Smooth muscle cell (in vitro differentiated cells): ENCODE results near the gene TMEM147. TPM values are rescaled to one million over a fixed set of nuclear protein-coding genes. Genes with fewer than 3 reads are reported as not detected.

ENCODE experiments used
- DNase-seq: peaks from one replicate; lab custom pipeline; 2025; ENCODE audit not compliant: unreplicated experiment; lab: John Stamatoyannopoulos, UW
- H2AFZ ChIP-seq: fragments of 200-600 bp; sonication (generic); 2 replicates; pipeline ENCODE4 v1.6.0; 2016; ENCODE audit warnings: antibody characterized with exemption, low read depth, mild to moderate bottlenecking
- H3F3A ChIP-seq: fragments of 200-600 bp; sonication (generic); 2 replicates; pipeline ENCODE4 v1.6.0; 2017; ENCODE audit warnings: antibody characterized with exemption, low read depth
- H3K27ac ChIP-seq: fragments of 200-600 bp; sonication (generic); 2 replicates; pipeline ENCODE4 v1.5.1; 2016; ENCODE audit warnings: low read depth, mild to moderate bottlenecking
- H3K27me3 ChIP-seq: fragments of 200-600 bp; sonication (generic); 2 replicates; pipeline ENCODE4 v1.6.1; 2016; ENCODE audit warnings: low read depth, mild to moderate bottlenecking
- H3K36me3 ChIP-seq: fragments of 200-600 bp; sonication (generic); 2 replicates; pipeline ENCODE4 v1.5.1; 2016; ENCODE audit warnings: low read depth
- H3K4me1 ChIP-seq: fragments of 200-600 bp; sonication (generic); 2 replicates; pipeline ENCODE4 v1.5.1; 2016; ENCODE audit warnings: low read depth
- H3K4me2 ChIP-seq: fragments of 200-600 bp; sonication (generic); 2 replicates; pipeline ENCODE4 v1.6.0; 2016; ENCODE audit warnings: mild to moderate bottlenecking
- H3K4me3 ChIP-seq: fragments of 200-600 bp; sonication (generic); 2 replicates; pipeline ENCODE4 v1.5.1; 2016; ENCODE audit warnings: mild to moderate bottlenecking
- H3K79me2 ChIP-seq: fragments of 200-600 bp; sonication (generic); 2 replicates; pipeline ENCODE4 v1.6.0; 2016; ENCODE audit warnings: low read depth, mild to moderate bottlenecking
- H3K9ac ChIP-seq: fragments of 200-600 bp; sonication (generic); 2 replicates; pipeline ENCODE4 v1.6.0; 2016; ENCODE audit warnings: low read depth
- H3K9me3 ChIP-seq: fragments of 200-600 bp; sonication (generic); replicated peaks from 2 replicates; pipeline ENCODE4 v1.5.1; 2016; ENCODE audit warnings: low read depth
- H4K20me1 ChIP-seq: fragments of 200-600 bp; sonication (generic); 2 replicates; pipeline ENCODE4 v1.6.0; 2016; ENCODE audit warnings: low read depth
- CTCF ChIP-seq: fragments of 200-600 bp; sonication (generic); IDR thresholded peaks from 2 replicates; pipeline ENCODE4 v1.5.1; 2017; ENCODE audit warnings: borderline replicate concordance, mild to moderate bottlenecking, antibody characterized with exemption; ENCODE audit not compliant: insufficient read depth, poor library complexity, severe bottlenecking
- WGBS: methylation state at CpG from one replicate; pipeline ENCODE4 v1.1.7; 2016; ENCODE audit warnings: low lambda C conversion rate; 5-methylcytosine and 5-hydroxymethylcytosine counted together
- polyA plus RNA-seq: library from polyadenylated mRNA; unstranded; fragments of >200 nt; fragmentation: Nextera tagmentation; extraction: Ambion mirVana; gene quantifications from 2 replicates; pipeline ENCODE4 v1.2.1, GENCODE V29; 2016
- total RNA-seq: library from RNA; depleted of rRNA; stranded (reverse); fragments of >200 nt; gene quantifications from 2 replicates; pipeline ENCODE4 v1.2.3, GENCODE V29; 2014

Gene TMEM147
- total and polyA plus RNA-seq, 2 experiments from 2014 or later, result 168 to 291 TPM

DNA sequence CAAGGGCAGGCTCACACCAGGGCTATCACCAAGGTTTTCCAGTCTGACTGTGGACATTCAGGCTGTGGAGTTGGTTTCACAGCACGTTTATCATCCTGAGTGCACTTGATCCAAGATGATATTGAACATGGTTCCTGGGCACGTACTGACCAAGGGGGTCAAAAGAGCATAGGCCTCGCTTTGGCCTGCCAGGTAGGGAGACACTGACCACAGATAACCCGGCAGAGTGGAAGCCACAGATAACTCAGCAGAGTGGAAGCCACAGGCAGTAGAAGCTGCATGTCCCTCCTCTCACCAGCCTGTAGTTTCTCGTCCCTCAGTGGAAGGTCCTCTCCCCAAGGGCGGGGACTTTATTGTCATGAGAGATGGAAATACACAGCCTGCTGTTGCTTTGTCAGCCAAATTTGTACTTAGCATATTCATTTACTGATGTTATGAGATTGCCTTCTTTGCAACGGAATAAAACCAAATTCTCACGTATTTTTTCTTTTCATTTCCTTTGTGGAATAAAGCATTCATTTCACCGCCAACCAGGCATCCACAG lies 46.4 kb upstream of the TMEM147 start:
- TF ChIP-seq CTCF, result no peak

GRCh38 chr19:35500611-35501010 lies 44.8 kb upstream of the TMEM147 start:
- H3K4me3 ChIP-seq, result no peak overlapping the region
- no peaks in the 10 kb centered on the region for H3F3A ChIP-seq
- no peaks in the 10 kb centered on the region for H3K36me3 ChIP-seq
- H2AFZ ChIP-seq, result no peak overlapping the region
- WGBS, result 92% methylated on average over 10 of the region's 10 CpGs
- no peaks in the 10 kb centered on the region for H3K27me3 ChIP-seq
- no peaks in the 10 kb centered on the region for H3K4me1 ChIP-seq
- no peak for TF ChIP-seq CTCF
- H3K4me2 ChIP-seq, result no peak overlapping the region
- H3K9me3 ChIP-seq, result no peaks in the 10 kb centered on the region
- H3K9ac ChIP-seq, result no peak overlapping the region
- DNase-seq, result no peak
- H3K27ac ChIP-seq, result no peak overlapping the region
- H4K20me1 ChIP-seq, result no peaks in the 10 kb centered on the region
- H3K79me2 ChIP-seq, result no peaks in the 10 kb centered on the region

More for the DNA sequence above, 46.4 kb upstream of the TMEM147 start:
- H2AFZ ChIP-seq, result no peak overlapping the region
- no peak overlapping the region for H3K27ac ChIP-seq
- no peaks in the 10 kb centered on the region for H3F3A ChIP-seq
- H3K4me2 ChIP-seq, result no peak overlapping the region
- no peaks in the 10 kb centered on the region for H3K4me1 ChIP-seq
- H3K4me3 ChIP-seq, result no peak overlapping the region
- no peaks in the 10 kb centered on the region for H3K36me3 ChIP-seq
- no peak for DNase-seq
- no peaks in the 10 kb centered on the region for H3K27me3 ChIP-seq
- WGBS, result 91% methylated on average over 9 of the region's 9 CpGs
- H3K9me3 ChIP-seq, result no peaks in the 10 kb centered on the region
- no peaks in the 10 kb centered on the region for H3K79me2 ChIP-seq
- no peak overlapping the region for H3K9ac ChIP-seq
- no peaks in the 10 kb centered on the region for H4K20me1 ChIP-seq

DNA sequence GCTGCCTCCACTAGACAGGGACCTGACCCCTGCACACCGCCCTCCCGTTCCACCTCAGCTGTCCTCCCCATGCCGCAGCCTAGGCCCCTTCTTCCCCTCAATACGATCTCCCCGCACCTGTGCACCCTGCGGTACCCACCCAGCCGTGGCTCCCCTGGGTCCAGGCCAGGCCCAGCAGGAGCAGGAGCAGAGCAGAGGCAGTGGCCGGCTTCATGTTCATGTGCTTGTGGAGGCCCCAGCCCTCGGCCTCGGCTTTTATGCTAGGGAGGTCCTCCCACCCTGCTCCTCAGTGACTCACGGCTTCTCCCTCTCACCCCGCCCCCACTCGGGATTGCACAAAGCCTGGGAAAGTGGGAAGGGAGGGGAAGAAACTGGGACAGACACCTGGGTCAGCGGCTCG lies 43.7 kb upstream of the TMEM147 start:
- Histone ChIP-seq H3K4me1 (no peaks in the 10 kb centered on the region), H2AFZ (no peak overlapping the region), H4K20me1 (no peaks in the 10 kb centered on the region), H3K36me3 (no peaks in the 10 kb centered on the region), H3K4me2 (no peak overlapping the region), H3K4me3 (no peak overlapping the region), H3K9ac (no peak overlapping the region), H3K27ac (no peak overlapping the region), H3K9me3 (no peaks in the 10 kb centered on the region), H3K27me3 (no peaks in the 10 kb centered on the region), H3K79me2 (no peaks in the 10 kb centered on the region), H3F3A (no peaks in the 10 kb centered on the region)
- WGBS, result 60% methylated on average over 15 of the region's 15 CpGs
- no peak for DNase-seq
- TF ChIP-seq CTCF, result no peak

- no peak overlapping the region for H3K27ac ChIP-seq
- no peaks in the 10 kb centered on the region for H3K9me3 ChIP-seq
- WGBS, result 94% methylated on average over 4 of the region's 4 CpGs
- no peaks in the 10 kb centered on the region for H4K20me1 ChIP-seq
- no peaks in the 10 kb centered on the region for H3K27me3 ChIP-seq
- no peaks in the 10 kb centered on the region for H3F3A ChIP-seq
- H3K4me2 ChIP-seq, result no peak overlapping the region
- H3K9ac ChIP-seq, result no peak overlapping the region
- no peaks in the 10 kb centered on the region for H3K36me3 ChIP-seq
- no peaks in the 10 kb centered on the region for H3K4me1 ChIP-seq
- no peaks in the 10 kb centered on the region for H3K79me2 ChIP-seq
- no peak overlapping the region for H3K4me3 ChIP-seq
- H2AFZ ChIP-seq, result no peak overlapping the region
- TF ChIP-seq CTCF, result no peak
- DNase-seq, result no peak
These were observed 42.7 kb upstream of the TMEM147 start for GRCh38 chr19:35502751-35503150.
